ENCODE measurements around the gene TMEM145.
"Not testable (repeated sequence)": the region's sequence is repeated elsewhere in the genome, so short reads cannot be mapped to it uniquely, and the experiment has no call there.

Gene TMEM145

GRCh38 chr19:42334697-42335373 lies 21.7 kb downstream of the TMEM145 start:
- no peak for DNase-seq (ENCODE audit: low read depth in 2 of 2)

DNA sequence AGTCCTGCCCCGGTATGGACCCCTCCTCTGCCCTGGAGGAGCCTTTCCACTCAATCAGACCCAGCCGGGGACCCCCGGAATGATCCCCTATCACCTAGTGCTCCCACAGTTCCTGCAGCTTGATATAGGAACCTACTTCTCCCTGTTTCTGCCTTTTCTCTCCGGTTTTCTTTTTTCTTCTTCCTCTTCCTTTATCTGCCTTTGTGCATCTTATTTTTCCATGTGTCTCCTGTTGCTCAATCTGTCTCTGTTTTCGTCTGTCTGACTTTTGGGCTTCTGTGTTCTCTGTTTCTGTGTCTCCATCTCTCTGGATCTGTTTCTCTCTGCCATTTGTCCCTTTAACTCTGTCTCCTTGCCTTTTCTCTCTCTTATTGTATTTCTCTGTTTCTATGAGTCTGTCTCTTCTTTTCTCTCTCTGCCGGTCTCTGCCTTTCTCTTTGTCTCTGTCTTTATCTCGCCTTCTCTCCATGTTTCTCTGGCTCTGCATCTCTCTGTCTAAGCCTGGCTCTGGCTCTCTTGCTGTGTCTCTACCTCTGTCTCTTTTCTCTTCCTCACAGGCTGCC lies 22.3 kb downstream of the TMEM145 start:
- DNase-seq (ENCODE audit: low read depth in 2 of 2) = no peak

- no peak for DNase-seq (ENCODE audit: low read depth in 2 of 2)
Measured at GRCh38 chr19:42335971-42336370, 22.9 kb downstream of the TMEM145 start.

DNA sequence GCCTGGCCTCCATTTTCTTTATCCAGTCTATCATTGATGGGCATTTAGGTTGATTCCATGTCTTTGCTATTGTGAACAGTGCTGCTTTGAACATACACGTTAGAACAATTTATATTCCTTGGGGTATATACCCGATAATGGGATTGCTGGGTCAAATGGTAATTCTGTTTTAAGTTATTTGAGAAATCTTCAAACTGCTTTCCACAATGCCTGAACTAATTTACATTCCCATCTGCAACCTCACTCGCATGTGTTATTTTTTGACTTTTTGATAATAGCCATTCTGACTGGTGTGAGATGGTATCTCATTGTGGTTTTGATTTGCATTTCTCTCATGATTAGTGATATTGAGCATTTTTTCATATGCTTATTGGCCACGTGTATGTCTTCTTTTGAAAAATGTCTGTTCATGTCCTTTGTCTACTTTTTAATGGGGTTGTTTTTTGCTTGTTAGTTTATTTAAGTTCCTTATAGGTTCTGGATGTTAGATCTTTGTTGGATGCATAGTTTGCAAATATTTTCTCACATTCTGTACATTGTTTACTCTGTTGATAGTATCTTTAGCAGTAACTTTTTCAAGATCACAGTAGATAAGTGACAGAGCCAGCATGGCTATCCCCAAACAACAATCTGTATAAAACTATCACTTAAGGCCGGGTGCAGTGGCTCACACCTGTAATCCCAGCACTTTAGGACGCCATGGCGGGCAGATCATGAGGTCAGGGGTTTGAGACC lies 26.2 kb downstream of the TMEM145 start:
- not testable (repeated sequence) for DNase-seq (ENCODE audit: low read depth in 2 of 2)

GRCh38 chr19:42339922-42340321 lies 26.8 kb downstream of the TMEM145 start:
- DNase-seq (ENCODE audit: low read depth in 2 of 2) = not testable (repeated sequence)

DNA sequence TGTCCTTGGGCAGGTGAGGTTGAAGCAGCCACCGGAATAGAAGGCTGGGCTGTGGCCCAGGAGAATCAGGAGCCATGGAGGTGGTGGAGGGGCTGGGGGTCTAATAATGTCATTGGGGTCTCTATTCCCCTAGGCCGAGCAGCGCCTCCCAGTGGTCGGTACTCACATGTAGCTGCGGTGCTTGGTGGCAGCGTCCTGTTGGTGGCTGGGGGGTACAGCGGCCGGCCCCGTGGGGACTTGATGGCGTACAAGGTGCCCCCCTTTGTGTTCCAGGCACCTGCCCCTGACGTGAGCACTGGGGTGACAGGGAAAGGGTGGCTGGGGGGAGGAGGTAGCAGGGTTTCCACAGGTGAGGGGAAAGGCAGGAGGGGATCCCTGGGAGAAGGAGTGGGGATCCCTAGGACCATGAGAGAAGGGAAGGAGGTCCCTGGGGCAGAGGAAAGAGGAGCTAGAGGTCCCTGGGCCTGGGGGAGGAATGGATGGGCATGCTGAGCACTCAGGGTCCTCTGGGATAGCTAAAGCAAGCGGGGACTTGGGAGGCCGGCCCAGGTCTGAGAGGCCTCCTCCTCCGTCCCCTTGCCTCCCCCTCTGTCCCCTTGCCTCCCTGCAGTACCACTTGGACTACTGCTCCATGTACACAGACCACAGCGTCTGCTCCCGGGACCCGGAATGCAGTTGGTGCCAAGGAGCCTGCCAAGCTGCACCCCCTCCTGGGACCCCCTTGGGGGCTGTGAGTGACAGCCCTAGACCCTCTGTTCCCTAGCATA lies 30.4 kb downstream of the TMEM145 start:
- DNase-seq (ENCODE audit: low read depth in 2 of 2) = no peak

GRCh38 chr19:42344336-42344893 lies 31.3 kb downstream of the TMEM145 start:
- DNase-seq (ENCODE audit: low read depth in 2 of 2) = no peak

DNA sequence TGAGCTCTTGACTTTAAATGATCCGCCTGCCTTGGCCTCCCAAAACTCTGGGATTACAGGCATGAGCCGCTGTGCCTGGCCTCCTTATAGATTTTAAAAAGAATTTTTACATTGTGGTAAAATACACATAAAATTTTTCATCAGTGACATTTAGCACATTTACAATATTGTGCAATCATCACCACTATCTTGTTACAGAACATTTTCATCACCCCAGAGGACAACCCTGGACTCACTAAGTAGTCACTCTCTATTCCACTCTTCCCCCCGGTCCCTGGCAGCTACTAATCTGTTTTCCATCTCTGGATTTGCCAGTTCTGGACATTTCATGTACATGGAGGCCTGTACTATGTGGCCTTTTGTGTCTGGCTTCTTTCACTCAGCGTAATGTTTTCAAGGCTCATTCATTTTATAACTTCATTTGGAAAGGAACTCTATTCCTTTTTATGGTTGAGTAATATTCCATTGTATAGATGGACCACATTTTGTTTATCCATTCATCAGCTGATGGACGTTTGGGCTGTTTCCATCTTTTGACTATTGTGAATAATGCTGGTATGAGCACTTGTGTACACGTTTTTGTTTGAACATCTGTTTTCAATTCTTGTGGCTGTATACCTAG lies 32.2 kb downstream of the TMEM145 start:
- DNase-seq (ENCODE audit: low read depth in 2 of 2) = no peak

GRCh38 chr19:42348211-42348610 lies 35.1 kb downstream of the TMEM145 start:
- DNase-seq (ENCODE audit: low read depth in 2 of 2) = no peak

DNA sequence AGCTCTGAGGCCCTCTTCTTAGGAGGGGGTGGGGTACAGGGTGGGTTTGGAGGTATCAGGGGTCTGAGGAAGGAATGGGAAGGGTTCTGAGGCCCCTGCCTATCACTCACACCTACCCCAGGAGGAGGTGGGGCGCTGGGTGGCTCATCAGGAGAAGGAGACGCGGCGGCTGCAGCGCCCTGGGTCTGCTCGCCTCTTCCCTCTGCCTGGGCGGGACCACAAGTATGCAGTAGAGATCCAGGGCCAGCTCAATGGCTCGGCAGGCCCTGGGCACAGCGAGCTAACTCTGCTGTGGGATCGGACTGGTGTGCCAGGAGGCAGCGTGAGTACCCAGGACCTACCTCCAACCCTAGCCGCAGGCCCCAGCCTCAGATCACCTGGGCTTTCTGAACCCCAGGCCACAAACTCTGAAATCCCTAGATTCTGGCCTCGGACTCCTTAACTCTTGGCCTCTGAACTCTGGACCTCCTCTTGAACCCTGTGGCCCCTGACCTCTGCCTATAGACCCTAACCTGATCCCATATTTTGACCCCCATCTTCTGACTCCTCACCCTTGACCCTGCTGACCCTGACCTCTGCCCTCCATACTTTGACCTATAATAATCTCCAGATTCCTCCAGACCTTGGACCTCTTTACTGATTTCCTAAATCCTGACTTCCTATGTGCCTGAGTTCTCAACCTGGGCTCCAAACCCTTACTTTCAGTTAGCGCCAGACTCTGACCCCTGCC lies 36.4 kb downstream of the TMEM145 start:
- DNase-seq (ENCODE audit: low read depth in 2 of 2) = no peak

GRCh38 chr19:42350417-42350816 lies 37.3 kb downstream of the TMEM145 start:
- DNase-seq (ENCODE audit: low read depth in 2 of 2) = no peak

- no peak for DNase-seq (ENCODE audit: low read depth in 2 of 2)
Measured at GRCh38 chr19:42351079-42351735, 38.1 kb downstream of the TMEM145 start.

DNA sequence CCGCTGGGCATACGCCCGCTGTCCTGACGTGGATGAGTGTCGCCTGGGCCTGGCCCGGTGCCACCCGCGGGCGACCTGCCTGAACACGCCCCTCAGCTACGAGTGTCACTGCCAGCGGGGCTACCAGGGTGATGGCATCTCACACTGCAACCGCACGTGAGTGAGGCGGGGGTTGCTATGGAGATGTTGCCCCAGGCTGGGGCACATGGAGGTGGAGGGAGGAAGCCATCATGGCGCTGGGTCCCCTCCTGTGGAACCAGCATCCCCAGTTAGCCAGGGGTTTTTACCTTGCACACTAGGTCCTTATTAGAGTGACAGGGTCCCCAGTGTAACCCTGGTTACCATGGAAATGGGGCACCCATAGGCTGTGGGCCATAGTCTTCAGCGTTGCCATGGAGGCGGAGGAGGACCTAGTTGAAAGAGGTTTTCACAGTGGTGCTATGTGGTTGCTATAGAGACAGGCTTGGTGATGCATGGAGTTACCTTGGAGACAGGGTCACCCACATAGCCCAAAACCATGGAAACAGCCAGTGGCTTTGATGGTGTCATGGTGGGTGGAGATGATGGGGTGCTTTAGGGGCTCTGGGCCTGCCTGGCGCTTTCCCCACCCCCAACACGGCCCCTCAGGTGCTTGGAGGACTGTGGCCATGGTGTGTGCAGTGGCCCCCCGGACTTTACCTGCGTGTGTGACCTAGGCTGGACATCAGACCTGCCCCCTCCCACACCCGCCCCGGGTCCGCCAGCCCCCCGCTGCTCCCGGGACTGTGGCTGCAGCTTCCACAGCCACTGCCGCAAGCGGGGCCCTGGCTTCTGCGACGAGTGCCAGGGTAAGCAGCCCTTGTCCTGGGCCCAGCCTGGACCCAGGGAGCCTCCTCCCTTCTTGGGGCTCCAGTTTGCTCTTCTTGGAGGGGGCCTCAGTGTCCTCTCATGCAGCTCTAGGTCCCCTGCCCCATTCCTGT lies 39.5 kb downstream of the TMEM145 start:
- DNase-seq (ENCODE audit: low read depth in 2 of 2) = no peak

DNA sequence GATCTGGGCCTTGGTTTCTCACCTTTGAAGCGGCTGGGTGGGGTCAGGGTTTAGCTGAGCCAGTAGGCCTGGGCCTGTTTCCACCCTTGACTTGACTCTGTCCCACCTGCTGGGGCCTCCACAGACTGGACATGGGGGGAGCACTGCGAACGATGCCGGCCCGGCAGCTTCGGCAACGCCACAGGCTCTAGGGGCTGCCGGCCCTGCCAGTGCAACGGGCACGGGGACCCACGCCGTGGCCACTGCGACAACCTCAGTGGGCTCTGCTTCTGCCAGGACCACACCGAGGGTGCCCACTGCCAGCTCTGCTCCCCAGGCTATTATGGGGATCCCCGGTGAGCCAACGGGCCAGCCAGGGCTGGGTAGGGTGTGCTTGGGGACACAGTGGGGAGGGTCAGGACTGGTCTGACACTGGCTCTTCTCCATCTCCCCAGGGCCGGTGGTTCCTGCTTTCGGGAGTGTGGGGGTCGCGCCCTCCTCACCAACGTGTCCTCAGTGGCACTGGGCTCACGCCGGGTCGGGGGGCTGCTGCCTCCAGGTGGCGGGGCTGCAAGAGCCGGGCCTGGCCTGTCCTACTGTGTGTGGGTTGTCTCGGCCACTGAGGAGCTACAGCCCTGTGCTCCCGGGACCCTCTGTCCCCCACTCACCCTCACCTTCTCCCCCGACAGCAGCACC lies 40.4 kb downstream of the TMEM145 start:
- no peak for DNase-seq (ENCODE audit: low read depth in 2 of 2)

GRCh38 chr19:42355896-42356295 lies 42.8 kb downstream of the TMEM145 start:
- no peak for DNase-seq (ENCODE audit: low read depth in 2 of 2)

- no peak for DNase-seq (ENCODE audit: low read depth in 2 of 2)
Measured at GRCh38 chr19:42356686-42357085, 43.6 kb downstream of the TMEM145 start.

DNA sequence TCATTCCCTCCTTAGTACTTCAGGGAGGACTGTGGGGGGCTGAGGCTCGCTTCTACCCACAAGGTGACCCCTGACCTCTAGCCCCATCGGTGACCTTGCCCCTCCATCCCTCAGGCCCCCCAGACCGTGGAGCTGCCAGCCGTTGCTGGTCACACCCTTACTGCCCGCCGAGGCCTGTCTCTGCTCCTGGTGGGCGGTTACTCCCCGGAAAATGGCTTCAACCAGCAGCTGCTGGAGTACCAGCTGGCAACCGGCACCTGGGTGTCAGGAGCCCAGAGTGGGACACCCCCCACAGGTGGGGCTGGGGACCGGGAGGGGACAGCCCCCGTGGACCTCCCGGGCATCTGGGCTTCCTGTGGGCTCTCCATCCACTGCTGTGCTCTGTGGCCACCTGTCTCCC lies 44.2 kb downstream of the TMEM145 start:
- no peak for DNase-seq (ENCODE audit: low read depth in 2 of 2)

- no peak for DNase-seq (ENCODE audit: low read depth in 2 of 2)
Measured at GRCh38 chr19:42360787-42361544, 47.9 kb downstream of the TMEM145 start.
